Keratinocyte (primary cell): ENCODE data around the gene TMEM237. TPM values are rescaled to one million over a fixed set of nuclear protein-coding genes. Genes with fewer than 3 reads are reported as not detected.
"Not testable (repeated sequence)": the region's sequence is repeated elsewhere in the genome, so short reads cannot be mapped to it uniquely, and the experiment has no call there.

Experiments
- DNase-seq: peaks from one replicate; pipeline ENCODE4 v3.0.0-alpha.2; 2011; ENCODE audit warnings: low read depth, missing footprints, low spot score
- FAIRE-seq: peaks from 2 replicates; lab custom pipeline; 2011; peaks lifted over from hg19 to GRCh38; lab: Jason Lieb, UNC
- H2AFZ ChIP-seq: 2 replicates; pipeline ENCODE4 v1.6.0; 2012; ENCODE audit warnings: low read length, control low read depth, inconsistent platforms; ENCODE audit not compliant: control insufficient read depth
- H3K27ac ChIP-seq: 2 replicates; pipeline ENCODE4 v1.5.1; 2011; ENCODE audit warnings: low read length; ENCODE audit not compliant: control insufficient read depth, insufficient read depth
- H3K27me3 ChIP-seq: 3 replicates; pipeline ENCODE4 v1.6.0; 2011; ENCODE audit warnings: low read length; ENCODE audit not compliant: control insufficient read depth, insufficient read depth; ENCODE audit errors: extremely low read depth
- H3K36me3 ChIP-seq, 2 experiments: 2 replicates in 1 of 2; 3 replicates in 1 of 2; pipeline ENCODE4 v1.5.1; 2011; ENCODE audit warnings: low read length in 2 of 2, mild to moderate bottlenecking in 1 of 2; ENCODE audit not compliant: control insufficient read depth in 2 of 2, insufficient read depth in 2 of 2; ENCODE audit errors: extremely low read depth in 1 of 2
- H3K4me1 ChIP-seq: 3 replicates; pipeline ENCODE4 v1.5.1; 2011; ENCODE audit warnings: low read length; ENCODE audit not compliant: control insufficient read depth, insufficient read depth; ENCODE audit errors: extremely low read depth
- H3K4me2 ChIP-seq: 3 replicates; pipeline ENCODE4 v1.6.0; 2011; ENCODE audit warnings: low read depth, low read length; ENCODE audit not compliant: control insufficient read depth, insufficient read depth; ENCODE audit errors: extremely low read depth
- H3K4me3 ChIP-seq, 3 experiments: fragments of 200-600 bp in 1 of 3; sonication (generic) in 1 of 3; 2 replicates in 2 of 3; 3 replicates in 1 of 3; pipeline ENCODE4 v1.5.1; 2011 to 2016; ENCODE audit warnings: low read length in 3 of 3, mild to moderate bottlenecking in 3 of 3, control low read depth in 2 of 3, inconsistent platforms in 1 of 3, low read depth in 1 of 3, mixed read lengths in 1 of 3, mixed run types in 1 of 3, moderate library complexity in 1 of 3; ENCODE audit not compliant: control insufficient read depth in 2 of 3, insufficient read depth in 2 of 3; ENCODE audit errors: extremely low read depth in 1 of 3
- H3K79me2 ChIP-seq: 2 replicates; pipeline ENCODE4 v1.6.0; 2012; ENCODE audit warnings: low read length; ENCODE audit not compliant: control insufficient read depth, insufficient read depth
- H3K9ac ChIP-seq: 3 replicates; pipeline ENCODE4 v1.6.0; 2011; ENCODE audit warnings: low read length; ENCODE audit not compliant: control insufficient read depth, insufficient read depth; ENCODE audit errors: extremely low read depth
- H3K9me1 ChIP-seq: 3 replicates; pipeline ENCODE4 v1.6.0; 2011; ENCODE audit warnings: low read length; ENCODE audit not compliant: control insufficient read depth, insufficient read depth; ENCODE audit errors: extremely low read depth
- H3K9me3 ChIP-seq: 2 replicates; pipeline ENCODE4 v1.5.1; 2012; ENCODE audit warnings: low read depth, low read length; ENCODE audit not compliant: control insufficient read depth
- H4K20me1 ChIP-seq: 3 replicates; pipeline ENCODE4 v1.6.0; 2011; ENCODE audit warnings: low read length; ENCODE audit not compliant: control insufficient read depth, insufficient read depth; ENCODE audit errors: extremely low read depth
- EZH2 ChIP-seq: IDR thresholded peaks from one replicate; pipeline ENCODE4 v1.6.1; 2012; ENCODE audit warnings: inconsistent platforms, mild to moderate bottlenecking, low read length, moderate library complexity
- dilution Hi-C: fragments of 300-500 bp; cut with MboI; formaldehyde crosslinking; loops from one replicate; pipeline ENCODE4 v1.7.0; 2020; ENCODE audit warnings: low sequenced_read_pairs; ENCODE audit not compliant: extremely low pct_ligation_motif_present
- polyA plus RNA-seq, 5 experiments: library from polyadenylated mRNA; depleted of rRNA in 3 of 5; stranded (reverse) in 3 of 5; stranded (forward) in 1 of 5; unstranded in 1 of 5; fragments of >200 nt; gene quantifications; 1 replicate in 1 of 5; 2 replicates in 3 of 5; 3 replicates in 1 of 5; pipeline versions ENCODE4 v1.2.1 to v1.2.3, GENCODE V29; 2011 to 2012; ENCODE audit warnings: missing spikeins in 2 of 5, low read depth in 1 of 5, low replicate concordance in 1 of 5
- TF ChIP-seq, protein P1 (sequence below), 3 experiments: IDR thresholded peaks in 1 of 3; conservative IDR thresholded peaks in 1 of 3; optimal IDR thresholded peaks in 1 of 3; 2 replicates in 2 of 3; 3 replicates in 1 of 3; pipeline versions ENCODE3 to v1.5.1; 2011; ENCODE audit warnings: low read length in 3 of 3, mild to moderate bottlenecking in 3 of 3, moderate library complexity in 2 of 3, control low read depth in 1 of 3, inconsistent platforms in 1 of 3; ENCODE audit not compliant: insufficient read depth in 2 of 3; ENCODE audit errors: extremely low read depth in 1 of 3

Gene TMEM237
- polyA plus RNA-seq, 1 donor (not counting 4 experiments of a cell fraction or from before 2014, with no cell fraction given) = 49.6 TPM

DNA sequence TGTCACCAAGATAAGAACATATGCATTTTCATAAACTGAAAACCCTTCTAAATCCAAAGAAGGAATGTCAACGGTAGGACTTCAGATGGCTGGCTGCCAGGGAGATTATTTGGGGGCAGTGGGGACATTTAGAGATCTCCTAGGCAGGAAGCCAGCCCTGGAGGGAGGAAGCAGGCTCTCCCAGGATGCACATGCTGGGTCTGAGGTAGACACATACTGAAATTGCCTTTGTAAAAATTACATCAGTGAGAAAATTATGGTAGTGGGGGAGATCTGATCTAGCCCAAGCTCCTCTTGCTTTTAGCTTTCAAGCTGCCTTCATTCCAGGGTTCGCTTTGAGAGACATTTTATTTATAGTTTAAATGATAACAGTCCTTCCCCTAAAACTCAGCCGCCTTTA, 31.0 kb upstream of the TMEM237 start:
- Histone ChIP-seq H3K27me3 (no peaks in the 10 kb centered on the region), H3K4me3 (no peak overlapping the region), H3K27ac (no peak overlapping the region), H3K9ac (no peak overlapping the region), H4K20me1 (no peaks in the 10 kb centered on the region), H3K9me1 (no peaks in the 10 kb centered on the region), H3K4me1 (no peaks in the 10 kb centered on the region), H3K36me3 (no peaks in the 10 kb centered on the region), H2AFZ (no peak overlapping the region), H3K79me2 (no peaks in the 10 kb centered on the region), H3K4me2 (no peak overlapping the region), H3K9me3 (no peaks in the 10 kb centered on the region)
- TF ChIP-seq, protein P1, sequence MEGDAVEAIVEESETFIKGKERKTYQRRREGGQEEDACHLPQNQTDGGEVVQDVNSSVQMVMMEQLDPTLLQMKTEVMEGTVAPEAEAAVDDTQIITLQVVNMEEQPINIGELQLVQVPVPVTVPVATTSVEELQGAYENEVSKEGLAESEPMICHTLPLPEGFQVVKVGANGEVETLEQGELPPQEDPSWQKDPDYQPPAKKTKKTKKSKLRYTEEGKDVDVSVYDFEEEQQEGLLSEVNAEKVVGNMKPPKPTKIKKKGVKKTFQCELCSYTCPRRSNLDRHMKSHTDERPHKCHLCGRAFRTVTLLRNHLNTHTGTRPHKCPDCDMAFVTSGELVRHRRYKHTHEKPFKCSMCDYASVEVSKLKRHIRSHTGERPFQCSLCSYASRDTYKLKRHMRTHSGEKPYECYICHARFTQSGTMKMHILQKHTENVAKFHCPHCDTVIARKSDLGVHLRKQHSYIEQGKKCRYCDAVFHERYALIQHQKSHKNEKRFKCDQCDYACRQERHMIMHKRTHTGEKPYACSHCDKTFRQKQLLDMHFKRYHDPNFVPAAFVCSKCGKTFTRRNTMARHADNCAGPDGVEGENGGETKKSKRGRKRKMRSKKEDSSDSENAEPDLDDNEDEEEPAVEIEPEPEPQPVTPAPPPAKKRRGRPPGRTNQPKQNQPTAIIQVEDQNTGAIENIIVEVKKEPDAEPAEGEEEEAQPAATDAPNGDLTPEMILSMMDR (optimal IDR thresholded peaks at IDR 0.05 in 1 of 3, IDR thresholded peaks at IDR 0.05 in 1 of 3, conservative IDR thresholded peaks at IDR 0.05 in 1 of 3; ENCODE audit: extremely low read depth in 1 of 3, insufficient read depth in 2 of 3, low read length in 3 of 3) = no peak
- no peak for TF ChIP-seq EZH2
- dilution Hi-C loops = no loop called here
- DNase-seq (no peak), FAIRE-seq (no peak)

DNA sequence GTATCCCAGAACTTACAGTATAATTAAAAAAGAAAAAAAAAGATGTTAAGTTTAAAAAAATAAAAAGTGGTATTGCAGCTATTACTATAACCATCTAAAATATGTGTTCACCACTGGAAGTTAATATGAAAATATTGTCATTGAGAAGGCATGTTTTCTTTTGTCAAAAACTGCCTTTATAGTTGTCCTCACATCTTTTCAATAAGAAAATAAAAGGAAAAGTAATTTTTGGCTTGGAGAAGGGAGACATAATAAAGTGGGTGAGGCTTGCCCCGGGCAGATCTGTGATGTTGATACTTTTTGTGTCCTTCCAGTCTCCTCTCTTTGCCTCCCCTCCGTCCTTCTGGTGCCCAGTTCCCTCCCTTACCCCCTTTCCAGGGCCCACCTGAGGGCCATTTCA, 30.2 kb upstream of the TMEM237 start:
- FAIRE-seq = no peak
- Histone ChIP-seq H4K20me1 (no peaks in the 10 kb centered on the region), H3K9ac (no peak overlapping the region)

DNA sequence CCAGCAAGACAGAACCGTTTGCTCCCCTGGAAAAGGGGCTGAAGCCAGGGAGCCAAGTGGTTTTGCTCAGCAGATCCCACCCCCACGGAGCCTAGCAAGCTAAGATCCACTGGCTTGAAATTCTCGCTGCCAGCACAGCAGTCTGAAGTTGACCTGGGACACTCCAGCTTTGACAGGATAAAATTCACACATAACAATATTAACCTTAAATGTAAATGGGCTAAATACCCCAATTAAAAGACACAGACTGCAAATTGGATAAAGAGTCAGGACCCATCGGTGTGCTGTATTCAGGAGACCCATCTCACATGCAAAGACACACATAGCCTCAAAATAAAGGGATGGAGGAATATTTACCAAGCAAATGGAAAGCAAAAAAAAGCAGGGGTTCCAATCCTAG, 27.9 kb upstream of the TMEM237 start:
- FAIRE-seq, H3K79me2 ChIP-seq, H3K36me3 ChIP-seq, DNase-seq, H3K27me3 ChIP-seq, H3K4me2 ChIP-seq, H3K9me3 ChIP-seq, H4K20me1 ChIP-seq, dilution Hi-C loops, H3K4me1 ChIP-seq, H2AFZ ChIP-seq, H3K4me3 ChIP-seq, H3K9ac ChIP-seq, H3K9me1 ChIP-seq, H3K27ac ChIP-seq: not testable (repeated sequence)

More for the DNA sequence above, 30.2 kb upstream of the TMEM237 start:
- Histone ChIP-seq H3K9me3 (no peaks in the 10 kb centered on the region), H2AFZ (no peak overlapping the region), H3K4me1 (no peaks in the 10 kb centered on the region), H3K4me3 (no peak overlapping the region), H3K36me3 (no peaks in the 10 kb centered on the region), H3K79me2 (no peaks in the 10 kb centered on the region), H3K9me1 (no peaks in the 10 kb centered on the region), H3K27ac (no peak overlapping the region), H3K27me3 (no peaks in the 10 kb centered on the region), H3K4me2 (no peak overlapping the region)
- dilution Hi-C loops = no loop called here
- TF ChIP-seq, protein P1 (optimal IDR thresholded peaks at IDR 0.05 in 1 of 3, IDR thresholded peaks at IDR 0.05 in 1 of 3, conservative IDR thresholded peaks at IDR 0.05 in 1 of 3; ENCODE audit: extremely low read depth in 1 of 3, insufficient read depth in 2 of 3, low read length in 3 of 3) = no peak
- no peak for TF ChIP-seq EZH2
- DNase-seq = no peak
